DOHH2 (cell line): ENCODE measurements around the gene NFX1.

Source experiments
- H3F3A ChIP-seq: fragments of 200-600 bp; sonication (generic), shearing (Covaris generic); 2 replicates; pipeline ENCODE4 v1.6.0; 2016; ENCODE audit warnings: antibody characterized with exemption, mild to moderate bottlenecking; ENCODE audit not compliant: control insufficient read depth, insufficient read depth
- H3K27ac ChIP-seq: fragments of 200-600 bp; sonication (generic); 2 replicates; pipeline ENCODE4 v1.5.1; 2014; ENCODE audit warnings: low read depth, mild to moderate bottlenecking, low read length, moderate library complexity
- H3K27me3 ChIP-seq: fragments of 200-600 bp; sonication (generic); 2 replicates; pipeline ENCODE4 v1.6.1; 2014; ENCODE audit warnings: mild to moderate bottlenecking, low read length, mixed read lengths; ENCODE audit not compliant: control insufficient read depth
- H3K36me3 ChIP-seq: fragments of 200-600 bp; sonication (generic); 2 replicates; pipeline ENCODE4 v1.6.1; 2014; ENCODE audit warnings: mild to moderate bottlenecking, low read length, moderate library complexity, mixed read lengths; ENCODE audit not compliant: control insufficient read depth
- H3K4me1 ChIP-seq: fragments of 200-600 bp; sonication (generic); 2 replicates; pipeline ENCODE4 v1.6.1; 2014; ENCODE audit warnings: mild to moderate bottlenecking, low read length, mixed read lengths; ENCODE audit not compliant: control insufficient read depth
- H3K4me2 ChIP-seq: fragments of 200-600 bp; sonication (generic); 2 replicates; pipeline ENCODE4 v1.6.0; 2014; ENCODE audit warnings: mild to moderate bottlenecking, low read length, moderate library complexity
- H3K4me3 ChIP-seq: fragments of 200-600 bp; sonication (generic); 2 replicates; pipeline ENCODE4 v1.5.1; 2014; ENCODE audit warnings: mild to moderate bottlenecking, low read length, mixed read lengths
- H3K79me2 ChIP-seq: fragments of 200-600 bp; sonication (generic); 2 replicates; pipeline ENCODE4 v1.6.1; 2014; ENCODE audit warnings: mild to moderate bottlenecking, low read length, mixed read lengths; ENCODE audit not compliant: control insufficient read depth
- H3K9me2 ChIP-seq: fragments of 200-600 bp; sonication (generic); replicated peaks from 2 replicates; pipeline ENCODE4 v1.6.1; 2014; ENCODE audit warnings: mild to moderate bottlenecking, low read length, mixed read lengths; ENCODE audit not compliant: control insufficient read depth
- H3K9me3 ChIP-seq: fragments of 200-600 bp; sonication (generic); 2 replicates; pipeline ENCODE4 v1.6.1; 2014; ENCODE audit warnings: antibody characterized with exemption, low read length, mixed read lengths; ENCODE audit not compliant: control insufficient read depth, insufficient read depth
- H4K20me1 ChIP-seq: fragments of 200-600 bp; sonication (generic); 2 replicates; pipeline ENCODE4 v1.6.0; 2014; ENCODE audit warnings: low read depth, mild to moderate bottlenecking, antibody characterized with exemption, low read length, moderate library complexity; ENCODE audit not compliant: control insufficient read depth, insufficient read depth
- CTCF ChIP-seq: fragments of 200-600 bp; sonication (generic); IDR thresholded peaks from one replicate; pipeline ENCODE4 v1.5.1; 2014; ENCODE audit warnings: antibody characterized with exemption, mild to moderate bottlenecking, low read depth, low read length; ENCODE audit not compliant: poor library complexity, severe bottlenecking
- EZH2phosphoT487 ChIP-seq: fragments of 200-600 bp; sonication (generic); IDR thresholded peaks from 2 replicates; pipeline ENCODE4 v1.6.1; 2017; ENCODE audit warnings: borderline replicate concordance, mild to moderate bottlenecking, antibody characterized with exemption, low read length, moderate library complexity, mixed read lengths

The NFX1 gene

GRCh38 chr9:33318781-33319180 lies 28.5 kb downstream of the NFX1 start:
- TF ChIP-seq CTCF (no peak), EZH2phosphoT487 (no peak)
- no peak overlapping the region for H3K4me2 ChIP-seq
- peaks cover 85% of the 10 kb centered on the region for H3K36me3 ChIP-seq
- H3K4me1 ChIP-seq, result no peaks in the 10 kb centered on the region
- no peaks in the 10 kb centered on the region for H3F3A ChIP-seq
- H3K4me3 ChIP-seq, result no peak overlapping the region
- H3K27me3 ChIP-seq, result no peaks in the 10 kb centered on the region
- no peak overlapping the region for H3K27ac ChIP-seq
- H3K9me3 ChIP-seq, result no peaks in the 10 kb centered on the region
- no peaks in the 10 kb centered on the region for H3K79me2 ChIP-seq
- H4K20me1 ChIP-seq, result peaks cover 3% of the 10 kb centered on the region; the same call in 1 of the 2 replicates
- no peaks in the 10 kb centered on the region for H3K9me2 ChIP-seq

- Histone ChIP-seq H3K4me1 (no peaks in the 10 kb centered on the region), H3F3A (no peaks in the 10 kb centered on the region; the same call in 1 of the 2 replicates), H3K36me3 (peaks cover 79% of the 10 kb centered on the region), H3K27ac (no peak overlapping the region), H3K9me3 (no peaks in the 10 kb centered on the region), H3K27me3 (no peaks in the 10 kb centered on the region), H3K4me2 (no peak overlapping the region), H3K9me2 (no peaks in the 10 kb centered on the region), H4K20me1 (peaks cover 3% of the 10 kb centered on the region; the same call in 1 of the 2 replicates), H3K79me2 (no peaks in the 10 kb centered on the region), H3K4me3 (no peak overlapping the region)
- TF ChIP-seq EZH2phosphoT487, result no peak
- TF ChIP-seq CTCF, result no peak
Observed at GRCh38 chr9:33320230-33320567, 29.9 kb downstream of the NFX1 start.

- Histone ChIP-seq H4K20me1 (peaks cover 3% of the 10 kb centered on the region; the same call in 1 of the 2 replicates), H3K27me3 (no peaks in the 10 kb centered on the region), H3K4me2 (no peak overlapping the region), H3F3A (no peaks in the 10 kb centered on the region; the same call in 1 of the 2 replicates), H3K9me2 (no peaks in the 10 kb centered on the region), H3K36me3 (peaks cover 76% of the 10 kb centered on the region), H3K79me2 (no peaks in the 10 kb centered on the region), H3K27ac (no peak overlapping the region), H3K4me3 (no peak overlapping the region), H3K4me1 (no peaks in the 10 kb centered on the region), H3K9me3 (no peaks in the 10 kb centered on the region)
- TF ChIP-seq CTCF (no peak), EZH2phosphoT487 (no peak)
Observed at GRCh38 chr9:33320568-33321261, 30.4 kb downstream of the NFX1 start.
